Heart left ventricle (tissue), 16 donors: ENCODE data around the gene USP34. TPM values are rescaled to one million over a fixed set of nuclear protein-coding genes. Genes with fewer than 3 reads are reported as not detected.
"Not testable (repeated sequence)": the region's sequence is repeated elsewhere in the genome, so short reads cannot be mapped to it uniquely, and the experiment has no call there.

Source experiments
- ATAC-seq, 4 donors: fragments of 200-7000 bp; cut with Tn5 transposase; one replicate each; pipeline ENCODE4 v1.9.1; 2020 to 2022; ENCODE audit warnings: moderate library complexity in 4 of 4, mild to moderate bottlenecking in 3 of 4, moderate number of reproducible peaks in 1 of 4
- DNase-seq, 5 donors: peaks; one replicate each; pipeline ENCODE4 v3.0.0-alpha.2; 2020
- H3K27ac ChIP-seq, 12 donors: fragments of 200-600 bp; sonication (generic) in 4 of 12; one replicate each; pipeline versions ENCODE4 v1.5.0 to v1.8.0; 2016 to 2022; ENCODE audit warnings: mild to moderate bottlenecking in 2 of 12
- H3K27me3 ChIP-seq, 9 donors: fragments of 200-600 bp; sonication (generic) in 2 of 9; one replicate each; pipeline versions ENCODE4 v1.5.1 to v1.8.0; 2016 to 2022; ENCODE audit warnings: mild to moderate bottlenecking in 3 of 9
- H3K36me3 ChIP-seq, 9 donors: fragments of 200-600 bp; sonication (generic) in 2 of 9; one replicate each; pipeline versions ENCODE4 v1.5.0 to v1.8.0; 2018 to 2022; ENCODE audit warnings: mild to moderate bottlenecking in 2 of 9
- H3K4me1 ChIP-seq, 12 donors: fragments of 200-600 bp; sonication (generic) in 4 of 12; one replicate each; pipeline versions ENCODE4 v1.5.0 to v1.8.0; 2016 to 2022; ENCODE audit warnings: mild to moderate bottlenecking in 3 of 12
- H3K4me3 ChIP-seq, 12 donors: fragments of 200-600 bp; sonication (generic) in 4 of 12; one replicate each; pipeline versions ENCODE4 v1.5.0 to v1.8.0; 2017 to 2022; ENCODE audit warnings: mild to moderate bottlenecking in 9 of 12, moderate library complexity in 4 of 12
- H3K9me3 ChIP-seq, 12 donors: fragments of 200-600 bp; sonication (generic) in 4 of 12; one replicate each; pipeline versions ENCODE4 v1.5.0 to v1.8.0; 2016 to 2022; ENCODE audit warnings: mild to moderate bottlenecking in 1 of 12
- POLR2A ChIP-seq, 2 donors: fragments of 450-650 bp; IDR thresholded peaks; one replicate each; pipeline ENCODE4 v1.6.1; 2017; ENCODE audit warnings: antibody characterized with exemption in 2 of 2, mild to moderate bottlenecking in 2 of 2, moderate library complexity in 2 of 2
- WGBS, 4 donors: extraction: QIAGEN DNeasy Blood & Tissue Kit in 2 of 4; methylation state at CpG; one replicate each; pipeline versions ENCODE4 v1.1.5 to v1.1.7; 2013 to 2018; 5-methylcytosine and 5-hydroxymethylcytosine counted together
- intact Hi-C, 10 donors: fragments of 100-400 bp; cut with DNase I; formaldehyde crosslinking; loops; one replicate each; pipeline versions ENCODE4 v1.11.1 to v1.14.2; 2022
- polyA plus RNA-seq, 2 donors: library from polyadenylated mRNA; stranded (reverse); fragments of 200-250 nt; gene quantifications; one replicate each; pipeline ENCODE4 v1.2.3, GENCODE V29; 2013
- total RNA-seq, 9 donors: library from RNA; depleted of rRNA in 2 of 9; stranded (reverse); fragments of >200 nt in 2 of 9; fragmentation: NEBNext Ultra II Directional in 3 of 9; extraction: Animal tissue kit (Norgen Biotek cat#: 25700) in 3 of 9; gene quantifications; one replicate each; pipeline versions ENCODE4 v1.1.0 to v1.2.4, GENCODE V29; 2016 to 2023
- TF ChIP-seq, protein P1 (sequence below), 12 donors: fragments of 200-600 bp; sonication (generic) in 4 of 12; IDR thresholded peaks; one replicate each; pipeline versions ENCODE4 v1.5.0 to v1.8.0; 2018 to 2022; ENCODE audit warnings: antibody characterized with exemption in 12 of 12, mild to moderate bottlenecking in 5 of 12
- donor health status: ischemic (EF 13 %, LVEDD 7.1; RV severe dilation, severe dysfunction).
- donor health status: healthy with polysubstance abuse.
- donor health status: DM: no; HTN: yes; CAD: no.
- donor health status: DM: no; HTN: no; CAD: no.
- donor health status: ischemic (EF 25% LVEDD 6.9; RV normal size, moderate dysfunction).
- donor health status: ischemic (EF 25% LVEDD 5.7; RV mildly dilated, moderate dysfunction).
- donor health status: healthy.
- donor health status: DM: yes; HTN: yes; CAD: no.
- donor health status: ischemic (EF 35%, LVEDD 5.7; RV mildly dilated, moderate dysfunction).
- donor health status: nonischemic (EF 11% LVEDD 7.7; RV severe dilation, severe dysfunction).
- donor health status: DM: yes; HTN: yes; CAD: no.
- donor health status: PGD.
- donor health status: ischemic (EF 29% LVEDD 5.4; RV normal size, mild dysfunction).
- donor health status: nonischemic (EF 23%, LVEDD 6.1; RV moderate dilation, normal function).

The USP34 gene
- total and polyA plus RNA-seq, 11 donors = 33.3 to 82.8 (median 60.6) TPM

- WGBS, 4 donors = 92 to 96% (median 94%) methylated on average over 12 of the region's 12 CpGs
- Histone ChIP-seq H3K4me3 (no peak overlapping the region), H3K9me3 (no peaks in the 10 kb centered on the region), H3K36me3 (peaks cover 0 to 37% (median 20%) of the 10 kb centered on the region in 9 donors), H3K27ac (no peak overlapping the region), H3K4me1 (no peaks in the 10 kb centered on the region), H3K27me3 (no peaks in the 10 kb centered on the region)
- ATAC-seq = no peak
- no peak for DNase-seq
- TF ChIP-seq POLR2A (IDR thresholded peaks at IDR 0.05) = no peak
- TF ChIP-seq, protein P1, sequence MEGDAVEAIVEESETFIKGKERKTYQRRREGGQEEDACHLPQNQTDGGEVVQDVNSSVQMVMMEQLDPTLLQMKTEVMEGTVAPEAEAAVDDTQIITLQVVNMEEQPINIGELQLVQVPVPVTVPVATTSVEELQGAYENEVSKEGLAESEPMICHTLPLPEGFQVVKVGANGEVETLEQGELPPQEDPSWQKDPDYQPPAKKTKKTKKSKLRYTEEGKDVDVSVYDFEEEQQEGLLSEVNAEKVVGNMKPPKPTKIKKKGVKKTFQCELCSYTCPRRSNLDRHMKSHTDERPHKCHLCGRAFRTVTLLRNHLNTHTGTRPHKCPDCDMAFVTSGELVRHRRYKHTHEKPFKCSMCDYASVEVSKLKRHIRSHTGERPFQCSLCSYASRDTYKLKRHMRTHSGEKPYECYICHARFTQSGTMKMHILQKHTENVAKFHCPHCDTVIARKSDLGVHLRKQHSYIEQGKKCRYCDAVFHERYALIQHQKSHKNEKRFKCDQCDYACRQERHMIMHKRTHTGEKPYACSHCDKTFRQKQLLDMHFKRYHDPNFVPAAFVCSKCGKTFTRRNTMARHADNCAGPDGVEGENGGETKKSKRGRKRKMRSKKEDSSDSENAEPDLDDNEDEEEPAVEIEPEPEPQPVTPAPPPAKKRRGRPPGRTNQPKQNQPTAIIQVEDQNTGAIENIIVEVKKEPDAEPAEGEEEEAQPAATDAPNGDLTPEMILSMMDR (IDR thresholded peaks at IDR 0.05) = no peak
- intact Hi-C loops = no loop called here
These were observed 72.5 kb downstream of the USP34 start for GRCh38 chr2:61398413-61398812.

- DNase-seq = no peak
- no peaks in the 10 kb centered on the region for H3K27me3 ChIP-seq
- H3K36me3 ChIP-seq = peaks cover 0 to 48% (median 28%) of the 10 kb centered on the region in 9 donors
- TF ChIP-seq POLR2A (IDR thresholded peaks at IDR 0.05) = no peak
- TF ChIP-seq, protein P1 (IDR thresholded peaks at IDR 0.05) = no peak
- H3K4me1 ChIP-seq = no peaks in the 10 kb centered on the region
- WGBS, 4 donors = 83 to 91% (median 86%) methylated on average over 4 of the region's 4 CpGs
- no peak overlapping the region for H3K27ac ChIP-seq
- intact Hi-C loops = no loop called here
- no peak for ATAC-seq
- H3K4me3 ChIP-seq = no peak overlapping the region
- no peaks in the 10 kb centered on the region for H3K9me3 ChIP-seq
These were observed 74.9 kb downstream of the USP34 start for GRCh38 chr2:61396005-61396404.

DNA sequence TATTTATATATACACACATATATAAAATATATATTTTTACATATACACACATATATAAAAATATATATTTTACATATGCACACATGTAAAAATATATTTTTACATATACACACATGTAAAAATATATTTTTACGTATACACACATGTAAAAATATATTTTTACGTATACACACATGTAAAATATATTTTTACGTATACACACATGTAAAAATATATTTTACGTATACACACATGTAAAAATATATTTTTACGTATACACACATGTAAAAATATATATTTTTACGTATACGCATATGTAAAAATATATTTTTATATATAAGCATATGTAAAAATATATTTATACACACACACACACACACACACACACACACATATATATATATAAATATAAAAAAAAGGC, 83.3 kb downstream of the USP34 start:
- ATAC-seq, H3K4me1 ChIP-seq, intact Hi-C loops, H3K9me3 ChIP-seq, H3K27ac ChIP-seq, H3K27me3 ChIP-seq, H3K4me3 ChIP-seq, DNase-seq: not testable (repeated sequence)
- 96 to 98% (median 97%) methylated on average over 7 of the region's 7 CpGs for WGBS, 4 donors
- peaks cover 0 to 55% (median 37%) of the 10 kb centered on the region in 9 donors for H3K36me3 ChIP-seq

GRCh38 chr2:61380882-61381197, 90.0 kb downstream of the USP34 start:
- H3K4me3 ChIP-seq, ATAC-seq, intact Hi-C loops, DNase-seq, H3K27me3 ChIP-seq, H3K9me3 ChIP-seq: not testable (repeated sequence)
- Histone ChIP-seq H3K36me3 (peaks cover 0 to 74% (median 62%) of the 10 kb centered on the region in 9 donors), H3K4me1 (peaks cover 0 to 16% (median 3%) of the 10 kb centered on the region in 12 donors), H3K27ac (peak overlapping the region in 9 of 12 donors; percentile 2 to 72 (median 60))
- 49 to 70% (median 59%) methylated on average over 4 of the region's 4 CpGs for WGBS, 4 donors

DNA sequence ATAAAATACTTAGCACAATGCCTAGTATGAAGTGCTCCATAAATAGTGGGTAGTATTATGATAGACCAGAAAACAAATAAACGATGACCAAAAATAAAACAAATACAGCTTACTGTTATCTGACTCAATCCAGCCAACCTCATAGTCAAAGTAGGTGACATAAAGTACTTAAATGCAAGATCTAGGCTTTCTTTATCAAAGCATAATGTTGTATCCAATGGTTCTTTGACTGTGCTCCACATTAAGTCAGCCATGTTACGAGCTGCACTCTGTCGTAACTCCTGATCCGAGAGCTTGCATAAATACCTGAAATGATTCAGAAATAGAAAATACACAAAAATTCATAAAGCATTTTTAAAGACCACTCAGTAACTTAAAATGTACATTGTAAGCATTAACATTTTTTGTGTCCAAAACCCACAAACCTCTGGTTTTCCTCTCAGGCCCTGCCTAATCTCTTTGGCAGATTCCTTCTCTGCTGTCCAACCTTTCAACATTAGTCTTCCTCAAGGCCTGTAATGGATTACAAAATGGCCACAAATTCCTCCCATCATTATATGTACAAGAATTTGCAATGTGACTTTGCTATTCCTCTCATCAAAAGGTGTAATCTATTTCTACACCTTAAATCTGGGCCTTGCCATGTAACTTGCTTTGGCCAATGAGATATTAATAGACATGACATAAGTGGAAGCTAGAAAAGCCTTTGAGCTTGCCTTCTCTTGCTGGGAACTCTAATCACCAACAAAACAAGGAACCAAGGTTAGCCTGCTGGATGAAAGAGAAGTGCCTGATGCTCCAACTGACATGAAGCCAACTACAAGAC, 90.6 kb downstream of the USP34 start:
- H3K27ac ChIP-seq = peak overlapping the region in 10 of 12 donors; percentile 2 to 72 (median 44)
- TF ChIP-seq POLR2A (IDR thresholded peaks at IDR 0.05) = no peak
- TF ChIP-seq, protein P1 (IDR thresholded peaks at IDR 0.05) = no peak
- no peaks in the 10 kb centered on the region for H3K9me3 ChIP-seq
- no peak overlapping the region for H3K4me3 ChIP-seq
- 90 to 96% (median 93%) methylated on average over 4 of the region's 4 CpGs for WGBS, 4 donors
- no peaks in the 10 kb centered on the region for H3K27me3 ChIP-seq
- ATAC-seq (peak; percentile 68 to 90 (median 88)), DNase-seq (no peak)
- H3K36me3 ChIP-seq = peaks cover 0 to 75% (median 66%) of the 10 kb centered on the region in 9 donors
- H3K4me1 ChIP-seq = peaks cover 0 to 16% (median 3%) of the 10 kb centered on the region in 12 donors
- intact Hi-C loops = no loop called here
